CD8-positive, alpha-beta memory T cell (primary cell): Measurements from ENCODE around the gene PARP3. TPM values are rescaled to one million over a fixed set of nuclear protein-coding genes. Genes with fewer than 3 reads are reported as not detected.
A peak's percentile ranks its signal among the peaks of the same experiment; 100 is the strongest.

Experiments
- CTCF ChIA-PET: fragments of 350-600 bp; sonication (Branson Sonifier 250); formaldehyde crosslinking; loops from one replicate; lab custom pipeline; 2021; ENCODE audit warnings: antibody characterized with exemption; lab: Charles Lee
- POLR2A ChIA-PET: fragments of 350-600 bp; sonication (Branson Sonifier 250); formaldehyde crosslinking; loops from one replicate; lab custom pipeline; 2021; ENCODE audit warnings: antibody characterized with exemption; lab: Charles Lee
- DNase-seq, 5 donors: peaks; one replicate each; pipeline versions ENCODE4 v3.0.0 to v3.0.0-alpha.2; 2020 to 2022; ENCODE audit warnings: mixed read lengths in 1 of 5
- H3K27ac ChIP-seq: one replicate; pipeline ENCODE4 v1.7.0; 2013; ENCODE audit warnings: low read depth, mild to moderate bottlenecking, low read length, moderate library complexity
- H3K27me3 ChIP-seq: 2 replicates; pipeline ENCODE4 v1.7.0; 2013; ENCODE audit warnings: low read length, mild to moderate bottlenecking; ENCODE audit not compliant: insufficient read depth, poor library complexity, severe bottlenecking
- H3K36me3 ChIP-seq: 2 replicates; pipeline ENCODE4 v1.7.0; 2013; ENCODE audit warnings: mild to moderate bottlenecking, low read length, moderate library complexity; ENCODE audit not compliant: insufficient read depth
- H3K4me1 ChIP-seq: 2 replicates; pipeline ENCODE4 v1.7.0; 2013; ENCODE audit warnings: mild to moderate bottlenecking, low read length, moderate library complexity; ENCODE audit not compliant: insufficient read depth
- H3K4me3 ChIP-seq: 2 replicates; pipeline ENCODE4 v1.7.0; 2013; ENCODE audit warnings: mild to moderate bottlenecking, low read length
- H3K9me3 ChIP-seq: 2 replicates; pipeline ENCODE4 v1.7.0; 2013; ENCODE audit warnings: mild to moderate bottlenecking, low read length
- H3K27ac Mint-ChIP-seq, 8 donors: one replicate each; pipeline ENCODE4 v1.8.0; 2020 to 2021; ENCODE audit warnings: mixed read lengths in 8 of 8, mild to moderate bottlenecking in 6 of 8, inconsistent platforms in 3 of 8, moderate library complexity in 3 of 8
- H3K27me3 Mint-ChIP-seq, 2 donors: one replicate each; pipeline ENCODE4 v1.8.0; 2020 to 2021; ENCODE audit warnings: mixed read lengths in 2 of 2, mild to moderate bottlenecking in 1 of 2, moderate library complexity in 1 of 2
- H3K36me3 Mint-ChIP-seq, 3 donors: one replicate each; pipeline ENCODE4 v1.8.0; 2020 to 2021; ENCODE audit warnings: mixed read lengths in 3 of 3, inconsistent platforms in 1 of 3, mild to moderate bottlenecking in 1 of 3
- H3K4me1 Mint-ChIP-seq, 3 donors: one replicate each; pipeline ENCODE4 v1.8.0; 2020 to 2021; ENCODE audit warnings: mixed read lengths in 3 of 3, inconsistent platforms in 1 of 3, mild to moderate bottlenecking in 1 of 3
- H3K4me3 Mint-ChIP-seq, 7 donors: one replicate each; pipeline ENCODE4 v1.8.0; 2020 to 2021; ENCODE audit warnings: mixed read lengths in 7 of 7, mild to moderate bottlenecking in 6 of 7, moderate library complexity in 4 of 7, inconsistent platforms in 2 of 7
- H3K9me3 Mint-ChIP-seq, 5 donors: one replicate each; pipeline ENCODE4 v1.8.0; 2020 to 2022; ENCODE audit warnings: mixed read lengths in 5 of 5, mild to moderate bottlenecking in 3 of 5, moderate library complexity in 2 of 5, inconsistent platforms in 1 of 5
- polyA plus RNA-seq: library from polyadenylated mRNA; unstranded; fragments of 300-500 nt; fragmentation: Illumina TruSeq; gene quantifications from one replicate; pipeline ENCODE4 v1.2.3, GENCODE V29; 2021
- total RNA-seq, 2 experiments: library from RNA; stranded (reverse); gene quantifications; one replicate each; pipeline ENCODE4 v1.2.3, GENCODE V29; 2021

PARP3 gene
- total and polyA plus RNA-seq, 3 experiments from 2014 or later = 5.9 to 11.5 (median 9.5) TPM

GRCh38 chr3:51955175-51955892 is 13.2 kb downstream of the PARP3 start, which contains the start of gene GPR62:
Gene GPR62, plus strand, starts transcription at chr3:51955381. Its CDS starts 272 bp downstream, at chr3:51955653.
- no peak for DNase-seq
- ChIA-PET POLR2A (no interaction called here), CTCF (interaction anchor here (0.7 to 3.0 kb wide), 4 partner anchors 9 to 19 kb away, joined by 3 to 13 read pairs (median 6); partner anchors contain the start of genes ABHD14A, ABHD14B, PARP3 and RRP9)
- H3K27ac Mint-ChIP-seq = no peak within 1 kb of the TSS
- Histone ChIP-seq H3K36me3 (no peaks in the 10 kb centered on the region), H3K4me1 (peaks cover 6% of the 10 kb centered on the region), H3K27ac (no peak within 1 kb of the TSS), H3K9me3 (no peaks in the 10 kb centered on the region), H3K27me3 (peaks cover 18% of the 10 kb centered on the region), H3K4me3 (peak within 1 kb of the TSS; percentile 28)
- peaks cover 2 to 6% (median 5%) of the 10 kb centered on the region in 3 donors for H3K36me3 Mint-ChIP-seq
- no peaks in the 10 kb centered on the region for H3K9me3 Mint-ChIP-seq
- H3K27me3 Mint-ChIP-seq = peaks cover 22 to 42% of the 10 kb centered on the region in 2 donors
- peak within 1 kb of the TSS in 1 of 7 donors; percentile 62 for H3K4me3 Mint-ChIP-seq
- peaks cover 5 to 9% (median 6%) of the 10 kb centered on the region in 3 donors for H3K4me1 Mint-ChIP-seq

GRCh38 chr3:51955893-51956770 is 14.0 kb downstream of the PARP3 start:
- peaks cover 18% of the 10 kb centered on the region for H3K27me3 ChIP-seq
- no peaks in the 10 kb centered on the region for H3K9me3 Mint-ChIP-seq
- H3K36me3 Mint-ChIP-seq = peaks cover 2 to 10% (median 6%) of the 10 kb centered on the region in 3 donors
- peak in 3 of 5 donors; percentile 24 to 55 (median 52) for DNase-seq
- peak overlapping the region; percentile 28 for H3K4me3 ChIP-seq
- H3K4me1 Mint-ChIP-seq = peaks cover 5 to 9% (median 6%) of the 10 kb centered on the region in 3 donors
- no peaks in the 10 kb centered on the region for H3K36me3 ChIP-seq
- ChIA-PET CTCF (interaction anchor here (1.7 to 3.7 kb wide), 3 partner anchors 17 to 37 kb away, joined by 4 to 16 read pairs (median 13); partner anchors contain the start of genes ABHD14A and ABHD14B), POLR2A (interaction anchor here (0.6 kb wide), 1 partner anchor 149 kb away, joined by 3 read pairs; no protein-coding TSS in a partner anchor)
- no peak overlapping the region for H3K27ac Mint-ChIP-seq
- H3K27me3 Mint-ChIP-seq = peaks cover 20 to 42% of the 10 kb centered on the region in 2 donors
- H3K4me1 ChIP-seq = peaks cover 6% of the 10 kb centered on the region
- H3K27ac ChIP-seq = no peak overlapping the region
- H3K9me3 ChIP-seq = no peaks in the 10 kb centered on the region
- peak overlapping the region; percentile 15 to 69 (median 50) for H3K4me3 Mint-ChIP-seq

- H3K27me3 Mint-ChIP-seq = peaks cover 20 to 43% of the 10 kb centered on the region in 2 donors
- no peaks in the 10 kb centered on the region for H3K9me3 ChIP-seq
- no peaks in the 10 kb centered on the region for H3K9me3 Mint-ChIP-seq
- POLR2A ChIA-PET = interaction anchor here (0.6 kb wide), 1 partner anchor 25 kb away, joined by 14 read pairs; no protein-coding TSS in a partner anchor
- H3K27me3 ChIP-seq = peaks cover 18% of the 10 kb centered on the region
- H3K4me3 Mint-ChIP-seq = no peak overlapping the region
- H3K36me3 ChIP-seq = no peaks in the 10 kb centered on the region
- CTCF ChIA-PET = interaction anchor here (1.7 to 3.7 kb wide), 2 partner anchors 15 to 36 kb away, joined by 4 to 16 read pairs; partner anchors contain the start of gene ABHD14B
- no peak overlapping the region for H3K4me3 ChIP-seq
- H3K27ac Mint-ChIP-seq = no peak overlapping the region
- no peak overlapping the region for H3K27ac ChIP-seq
- DNase-seq = no peak
- H3K36me3 Mint-ChIP-seq = peaks cover 2 to 12% (median 6%) of the 10 kb centered on the region in 3 donors
- H3K4me1 Mint-ChIP-seq = peaks cover 5 to 9% (median 6%) of the 10 kb centered on the region in 3 donors
- peaks cover 6% of the 10 kb centered on the region for H3K4me1 ChIP-seq
Observed at GRCh38 chr3:51957520-51958205, 15.5 kb downstream of the PARP3 start.

GRCh38 chr3:51958603-51959521 is 16.7 kb downstream of the PARP3 start:
- Histone ChIP-seq H3K4me3 (no peak overlapping the region), H3K27me3 (peaks cover 18% of the 10 kb centered on the region), H3K4me1 (peaks cover 6% of the 10 kb centered on the region), H3K36me3 (no peaks in the 10 kb centered on the region), H3K27ac (no peak overlapping the region), H3K9me3 (no peaks in the 10 kb centered on the region)
- no peak for DNase-seq
- peaks cover 5 to 9% (median 6%) of the 10 kb centered on the region in 3 donors for H3K4me1 Mint-ChIP-seq
- H3K27ac Mint-ChIP-seq = no peak overlapping the region
- ChIA-PET CTCF (interaction anchor here (1.1 to 3.7 kb wide), 2 partner anchors 14 to 17 kb away, joined by 4 to 16 read pairs; partner anchors contain the start of genes ABHD14B and RRP9), POLR2A (no interaction called here)
- H3K9me3 Mint-ChIP-seq = no peaks in the 10 kb centered on the region
- peaks cover 2 to 12% (median 6%) of the 10 kb centered on the region in 3 donors for H3K36me3 Mint-ChIP-seq
- H3K27me3 Mint-ChIP-seq = peaks cover 20 to 33% of the 10 kb centered on the region in 2 donors
- H3K4me3 Mint-ChIP-seq = no peak overlapping the region

- Mint-ChIP-seq H3K9me3 (no peaks in the 10 kb centered on the region), H3K4me1 (peaks cover 5 to 9% (median 6%) of the 10 kb centered on the region in 3 donors), H3K4me3 (no peak overlapping the region), H3K27me3 (peaks cover 12 to 27% of the 10 kb centered on the region in 2 donors), H3K36me3 (peaks cover 2 to 12% (median 6%) of the 10 kb centered on the region in 3 donors), H3K27ac (no peak overlapping the region)
- no peak overlapping the region for H3K4me3 ChIP-seq
- no peak for DNase-seq
- no peak overlapping the region for H3K27ac ChIP-seq
- ChIA-PET POLR2A (no interaction called here), CTCF (interaction anchor here (1.1 to 3.7 kb wide), 2 partner anchors 13 to 18 kb away, joined by 4 to 16 read pairs; partner anchors contain the start of genes ABHD14B and RRP9)
- no peaks in the 10 kb centered on the region for H3K9me3 ChIP-seq
- H3K27me3 ChIP-seq = peaks cover 18% of the 10 kb centered on the region
- H3K4me1 ChIP-seq = peaks cover 6% of the 10 kb centered on the region
- no peaks in the 10 kb centered on the region for H3K36me3 ChIP-seq
Observed at GRCh38 chr3:51959651-51960050, 17.5 kb downstream of the PARP3 start.

- POLR2A ChIA-PET = no interaction called here
- H3K4me3 Mint-ChIP-seq = no peak overlapping the region
Observed at GRCh38 chr3:51960386-51960785, 18.2 kb downstream of the PARP3 start.

More at GRCh38 chr3:51960386-51960785, 18.2 kb downstream of the PARP3 start:
- no peak for DNase-seq
- H3K4me3 ChIP-seq = no peak overlapping the region
- H3K27ac ChIP-seq = no peak overlapping the region
- H3K36me3 ChIP-seq = no peaks in the 10 kb centered on the region
- peaks cover 12% of the 10 kb centered on the region for H3K27me3 ChIP-seq
- Mint-ChIP-seq H3K27ac (no peak overlapping the region), H3K4me1 (peaks cover 11 to 14% (median 12%) of the 10 kb centered on the region in 3 donors), H3K9me3 (no peaks in the 10 kb centered on the region), H3K36me3 (peaks cover 5 to 12% (median 6%) of the 10 kb centered on the region in 3 donors), H3K27me3 (peaks cover 7 to 19% of the 10 kb centered on the region in 2 donors)
- CTCF ChIA-PET = no interaction called here
- H3K4me1 ChIP-seq = peaks cover 9% of the 10 kb centered on the region
- no peaks in the 10 kb centered on the region for H3K9me3 ChIP-seq
